Smooth muscle cell (in vitro differentiated cells): ENCODE data around the gene LRRC17. TPM values are rescaled to one million over a fixed set of nuclear protein-coding genes. Genes with fewer than 3 reads are reported as not detected.

ENCODE experiments used
- DNase-seq: peaks from one replicate; lab custom pipeline; 2025; ENCODE audit not compliant: unreplicated experiment; lab: John Stamatoyannopoulos, UW
- H2AFZ ChIP-seq: fragments of 200-600 bp; sonication (generic); 2 replicates; pipeline ENCODE4 v1.6.0; 2016; ENCODE audit warnings: antibody characterized with exemption, low read depth, mild to moderate bottlenecking
- H3F3A ChIP-seq: fragments of 200-600 bp; sonication (generic); 2 replicates; pipeline ENCODE4 v1.6.0; 2017; ENCODE audit warnings: antibody characterized with exemption, low read depth
- H3K27ac ChIP-seq: fragments of 200-600 bp; sonication (generic); 2 replicates; pipeline ENCODE4 v1.5.1; 2016; ENCODE audit warnings: low read depth, mild to moderate bottlenecking
- H3K27me3 ChIP-seq: fragments of 200-600 bp; sonication (generic); 2 replicates; pipeline ENCODE4 v1.6.1; 2016; ENCODE audit warnings: low read depth, mild to moderate bottlenecking
- H3K36me3 ChIP-seq: fragments of 200-600 bp; sonication (generic); 2 replicates; pipeline ENCODE4 v1.5.1; 2016; ENCODE audit warnings: low read depth
- H3K4me1 ChIP-seq: fragments of 200-600 bp; sonication (generic); 2 replicates; pipeline ENCODE4 v1.5.1; 2016; ENCODE audit warnings: low read depth
- H3K4me2 ChIP-seq: fragments of 200-600 bp; sonication (generic); 2 replicates; pipeline ENCODE4 v1.6.0; 2016; ENCODE audit warnings: mild to moderate bottlenecking
- H3K4me3 ChIP-seq: fragments of 200-600 bp; sonication (generic); 2 replicates; pipeline ENCODE4 v1.5.1; 2016; ENCODE audit warnings: mild to moderate bottlenecking
- H3K79me2 ChIP-seq: fragments of 200-600 bp; sonication (generic); 2 replicates; pipeline ENCODE4 v1.6.0; 2016; ENCODE audit warnings: low read depth, mild to moderate bottlenecking
- H3K9ac ChIP-seq: fragments of 200-600 bp; sonication (generic); 2 replicates; pipeline ENCODE4 v1.6.0; 2016; ENCODE audit warnings: low read depth
- H3K9me3 ChIP-seq: fragments of 200-600 bp; sonication (generic); replicated peaks from 2 replicates; pipeline ENCODE4 v1.5.1; 2016; ENCODE audit warnings: low read depth
- H4K20me1 ChIP-seq: fragments of 200-600 bp; sonication (generic); 2 replicates; pipeline ENCODE4 v1.6.0; 2016; ENCODE audit warnings: low read depth
- whole genome bisulfite sequencing: methylation state at CpG from one replicate; pipeline ENCODE4 v1.1.7; 2016; ENCODE audit warnings: low lambda C conversion rate; 5-methylcytosine and 5-hydroxymethylcytosine counted together
- polyA plus RNA-seq: library from polyadenylated mRNA; unstranded; fragments of >200 nt; fragmentation: Nextera tagmentation; extraction: Ambion mirVana; gene quantifications from 2 replicates; pipeline ENCODE4 v1.2.1, GENCODE V29; 2016
- total RNA-seq: library from RNA; depleted of rRNA; stranded (reverse); fragments of >200 nt; gene quantifications from 2 replicates; pipeline ENCODE4 v1.2.3, GENCODE V29; 2014
- TF ChIP-seq, protein P1 (sequence below): fragments of 200-600 bp; sonication (generic); IDR thresholded peaks from 2 replicates; pipeline ENCODE4 v1.5.1; 2017; ENCODE audit warnings: borderline replicate concordance, mild to moderate bottlenecking, antibody characterized with exemption; ENCODE audit not compliant: insufficient read depth, poor library complexity, severe bottlenecking

LRRC17 gene
- total and polyA plus RNA-seq, 2 experiments from 2014 or later: 6.2 to 23.0 TPM

- Histone ChIP-seq H3K9me3 (no peaks in the 10 kb centered on the region), H2AFZ (no peak overlapping the region), H3K36me3 (no peaks in the 10 kb centered on the region), H4K20me1 (no peaks in the 10 kb centered on the region), H3F3A (peaks cover 11% of the 10 kb centered on the region), H3K79me2 (no peaks in the 10 kb centered on the region), H3K9ac (peak overlapping the region; percentile 54), H3K27ac (peak overlapping the region; percentile 88), H3K4me1 (peaks cover 9% of the 10 kb centered on the region), H3K4me2 (peak overlapping the region; percentile 28), H3K4me3 (no peak overlapping the region), H3K27me3 (no peaks in the 10 kb centered on the region)
- 48% methylated on average over 2 of the region's 2 CpGs for WGBS
- TF ChIP-seq, protein P1, sequence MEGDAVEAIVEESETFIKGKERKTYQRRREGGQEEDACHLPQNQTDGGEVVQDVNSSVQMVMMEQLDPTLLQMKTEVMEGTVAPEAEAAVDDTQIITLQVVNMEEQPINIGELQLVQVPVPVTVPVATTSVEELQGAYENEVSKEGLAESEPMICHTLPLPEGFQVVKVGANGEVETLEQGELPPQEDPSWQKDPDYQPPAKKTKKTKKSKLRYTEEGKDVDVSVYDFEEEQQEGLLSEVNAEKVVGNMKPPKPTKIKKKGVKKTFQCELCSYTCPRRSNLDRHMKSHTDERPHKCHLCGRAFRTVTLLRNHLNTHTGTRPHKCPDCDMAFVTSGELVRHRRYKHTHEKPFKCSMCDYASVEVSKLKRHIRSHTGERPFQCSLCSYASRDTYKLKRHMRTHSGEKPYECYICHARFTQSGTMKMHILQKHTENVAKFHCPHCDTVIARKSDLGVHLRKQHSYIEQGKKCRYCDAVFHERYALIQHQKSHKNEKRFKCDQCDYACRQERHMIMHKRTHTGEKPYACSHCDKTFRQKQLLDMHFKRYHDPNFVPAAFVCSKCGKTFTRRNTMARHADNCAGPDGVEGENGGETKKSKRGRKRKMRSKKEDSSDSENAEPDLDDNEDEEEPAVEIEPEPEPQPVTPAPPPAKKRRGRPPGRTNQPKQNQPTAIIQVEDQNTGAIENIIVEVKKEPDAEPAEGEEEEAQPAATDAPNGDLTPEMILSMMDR: no peak
- no peak for DNase-seq
Observed at GRCh38 chr7:102890292-102890970, 22.4 kb upstream of the LRRC17 start.

GRCh38 chr7:102890971-102891692 is 21.7 kb upstream of the LRRC17 start:
- DNase-seq: no peak
- Histone ChIP-seq H3K9me3 (no peaks in the 10 kb centered on the region), H3F3A (peaks cover 11% of the 10 kb centered on the region), H3K79me2 (no peaks in the 10 kb centered on the region), H4K20me1 (no peaks in the 10 kb centered on the region), H3K9ac (peak overlapping the region; percentile 50), H2AFZ (no peak overlapping the region), H3K4me2 (peak overlapping the region; percentile 28), H3K27me3 (no peaks in the 10 kb centered on the region), H3K36me3 (no peaks in the 10 kb centered on the region), H3K27ac (peak overlapping the region; percentile 88), H3K4me1 (peaks cover 9% of the 10 kb centered on the region), H3K4me3 (no peak overlapping the region)
- 76% methylated on average over 5 of the region's 5 CpGs for WGBS
- TF ChIP-seq, protein P1: no peak

DNA sequence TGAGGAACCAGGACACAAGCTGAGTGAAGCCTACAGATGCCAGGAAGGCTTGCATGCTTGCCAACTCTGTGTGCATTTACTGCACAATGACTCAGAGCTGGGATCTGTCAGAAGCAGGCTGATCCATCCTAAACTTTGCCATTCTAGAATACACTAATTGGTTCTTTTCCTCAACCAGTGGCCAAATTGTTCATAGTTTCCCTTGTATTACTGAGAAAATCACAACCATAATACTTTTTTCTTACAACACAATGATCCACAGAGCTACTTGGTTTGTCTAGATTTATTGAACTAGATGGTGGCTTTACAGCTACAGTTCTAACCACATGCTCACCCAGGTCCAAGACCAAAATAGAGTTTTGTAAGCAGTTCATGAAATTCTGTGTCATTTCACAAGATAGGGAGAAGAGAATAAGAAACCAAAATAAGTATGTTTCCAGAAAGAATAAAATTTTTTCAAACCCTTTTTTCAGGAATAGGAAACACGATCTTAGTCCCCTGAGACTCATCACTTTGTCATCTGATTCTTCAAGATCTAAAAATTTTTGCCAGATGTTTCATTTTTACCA is 21.0 kb upstream of the LRRC17 start:
- DNase-seq: no peak
- peak overlapping the region; percentile 45 for H3K4me2 ChIP-seq

More for the DNA sequence above, 21.0 kb upstream of the LRRC17 start:
- peak overlapping the region; percentile 88 for H3K27ac ChIP-seq
- H3K27me3 ChIP-seq: no peaks in the 10 kb centered on the region
- peaks cover 11% of the 10 kb centered on the region for H3F3A ChIP-seq
- peaks cover 9% of the 10 kb centered on the region for H3K4me1 ChIP-seq
- H3K4me3 ChIP-seq: no peak overlapping the region
- WGBS: 22% methylated on average over 1 of the region's 1 CpG
- no peak overlapping the region for H3K9ac ChIP-seq
- TF ChIP-seq, protein P1: no peak
- no peak overlapping the region for H2AFZ ChIP-seq
- no peaks in the 10 kb centered on the region for H3K9me3 ChIP-seq
- no peaks in the 10 kb centered on the region for H3K36me3 ChIP-seq
- no peaks in the 10 kb centered on the region for H4K20me1 ChIP-seq
- no peaks in the 10 kb centered on the region for H3K79me2 ChIP-seq
